ENCODE results near the gene CNOT6. TPM values are rescaled to one million over a fixed set of nuclear protein-coding genes. Genes with fewer than 3 reads are reported as not detected.
"Not testable (repeated sequence)": the region's sequence is repeated elsewhere in the genome, so short reads cannot be mapped to it uniquely, and the experiment has no call there.

Gene CNOT6
- total RNA-seq (7.5 and 20.3 TPM in 2 replicates), polyA plus RNA-seq (13.2 and 15.0 TPM in 2 replicates)

DNA sequence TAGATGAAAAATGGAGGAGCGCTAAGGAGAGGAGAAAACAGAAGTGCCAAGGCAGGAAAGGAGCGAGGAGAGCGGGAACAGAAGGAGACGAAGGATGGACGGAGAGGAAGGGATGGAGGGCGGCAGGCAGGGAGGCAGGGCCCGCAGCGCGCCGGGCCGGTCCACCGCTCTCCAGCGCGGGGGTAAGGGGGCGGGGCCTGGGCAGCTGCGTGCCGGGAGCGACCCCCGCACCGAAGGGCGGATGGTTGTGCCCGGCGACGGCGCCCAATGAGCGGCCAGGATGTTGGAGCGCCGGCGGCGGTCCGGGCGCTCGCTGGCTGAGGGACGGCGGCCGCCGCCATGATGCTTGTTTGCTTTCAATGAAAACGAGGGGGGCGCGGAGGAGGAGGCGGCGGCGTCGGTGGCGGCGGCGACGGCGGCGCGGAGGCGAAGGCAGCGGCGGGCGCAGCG, at the start of gene CNOT6:
Gene CNOT6 (plus strand): TSS at position 320 of the 450 bp plus-strand sequence. CDS start 34,898 bp downstream, outside the sequence.
- H3K36me3 ChIP-seq: no peaks in the 10 kb centered on the region
- no peaks in the 10 kb centered on the region for H3K9me3 ChIP-seq (ENCODE audit: low read depth)
- TF ChIP-seq, protein P1, sequence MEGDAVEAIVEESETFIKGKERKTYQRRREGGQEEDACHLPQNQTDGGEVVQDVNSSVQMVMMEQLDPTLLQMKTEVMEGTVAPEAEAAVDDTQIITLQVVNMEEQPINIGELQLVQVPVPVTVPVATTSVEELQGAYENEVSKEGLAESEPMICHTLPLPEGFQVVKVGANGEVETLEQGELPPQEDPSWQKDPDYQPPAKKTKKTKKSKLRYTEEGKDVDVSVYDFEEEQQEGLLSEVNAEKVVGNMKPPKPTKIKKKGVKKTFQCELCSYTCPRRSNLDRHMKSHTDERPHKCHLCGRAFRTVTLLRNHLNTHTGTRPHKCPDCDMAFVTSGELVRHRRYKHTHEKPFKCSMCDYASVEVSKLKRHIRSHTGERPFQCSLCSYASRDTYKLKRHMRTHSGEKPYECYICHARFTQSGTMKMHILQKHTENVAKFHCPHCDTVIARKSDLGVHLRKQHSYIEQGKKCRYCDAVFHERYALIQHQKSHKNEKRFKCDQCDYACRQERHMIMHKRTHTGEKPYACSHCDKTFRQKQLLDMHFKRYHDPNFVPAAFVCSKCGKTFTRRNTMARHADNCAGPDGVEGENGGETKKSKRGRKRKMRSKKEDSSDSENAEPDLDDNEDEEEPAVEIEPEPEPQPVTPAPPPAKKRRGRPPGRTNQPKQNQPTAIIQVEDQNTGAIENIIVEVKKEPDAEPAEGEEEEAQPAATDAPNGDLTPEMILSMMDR (IDR thresholded peaks at IDR 0.05; ENCODE audit: low read depth, low read length): no peak
- H3K4me1 ChIP-seq (ENCODE audit: low read depth): peaks cover 7% of the 10 kb centered on the region
- H3K27me3 ChIP-seq: no peaks in the 10 kb centered on the region
- DNase-seq (ENCODE audit: low read depth in 1 of 2, low spot score in 1 of 2): peak; percentile 95 to 98
- peak within 1 kb of the TSS; percentile 97 for H3K4me3 ChIP-seq
- H3K27ac ChIP-seq: peak within 1 kb of the TSS; percentile 100

DNA sequence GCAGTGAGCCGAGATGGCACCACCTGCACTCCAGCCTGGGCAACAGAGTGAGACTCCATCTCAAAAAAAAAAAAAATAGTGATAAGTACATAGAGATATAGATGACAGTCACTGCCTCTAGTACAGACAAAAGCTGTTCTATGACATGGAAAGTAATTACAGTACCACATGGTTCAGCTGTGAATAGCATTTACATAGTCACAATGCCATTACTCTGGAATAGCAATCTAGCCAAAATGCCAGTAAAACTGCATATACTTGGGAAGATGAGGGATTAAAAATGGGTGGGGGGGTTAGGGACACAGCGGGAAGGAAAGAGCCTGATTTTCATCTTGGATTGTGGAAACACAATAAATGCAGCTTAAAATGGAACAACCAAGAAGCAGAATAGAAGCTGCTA, 39.4 kb upstream of the CNOT6 start:
- Histone ChIP-seq H3K36me3 (no peaks in the 10 kb centered on the region), H3K4me1 (ENCODE audit: low read depth) (no peaks in the 10 kb centered on the region), H3K27me3 (no peaks in the 10 kb centered on the region), H3K9me3 (ENCODE audit: low read depth) (no peaks in the 10 kb centered on the region), H3K27ac (no peak overlapping the region), H3K4me3 (no peak overlapping the region)
- TF ChIP-seq, protein P1 (IDR thresholded peaks at IDR 0.05; ENCODE audit: low read depth, low read length): no peak
- DNase-seq (ENCODE audit: low read depth in 1 of 2, low spot score in 1 of 2): no peak

DNA sequence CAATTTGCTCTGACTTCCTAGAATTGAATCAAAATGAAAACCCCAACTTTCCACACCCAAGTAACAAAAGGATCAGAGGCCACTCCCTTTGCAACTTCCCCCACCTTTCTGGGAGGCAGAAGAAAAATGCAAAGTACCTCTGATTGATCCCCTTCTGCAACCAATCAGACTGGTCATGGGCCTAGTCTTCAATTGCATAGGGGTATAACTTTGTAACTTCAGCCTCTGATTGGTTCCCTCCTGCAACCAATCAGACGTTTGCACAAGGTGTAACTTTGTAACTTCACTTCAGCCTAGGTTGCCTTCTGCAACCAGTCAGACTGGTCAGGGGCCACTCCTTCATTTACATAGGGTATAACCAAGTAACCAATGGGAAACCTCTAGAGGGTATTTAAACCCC, 38.3 kb upstream of the CNOT6 start:
- no peak for DNase-seq (ENCODE audit: low read depth in 1 of 2, low spot score in 1 of 2)
- Histone ChIP-seq H3K27ac (no peak overlapping the region), H3K4me3 (no peak overlapping the region), H3K9me3 (ENCODE audit: low read depth) (no peaks in the 10 kb centered on the region), H3K27me3 (no peaks in the 10 kb centered on the region), H3K36me3 (no peaks in the 10 kb centered on the region), H3K4me1 (ENCODE audit: low read depth) (no peaks in the 10 kb centered on the region)
- TF ChIP-seq, protein P1 (IDR thresholded peaks at IDR 0.05; ENCODE audit: low read depth, low read length): no peak

DNA sequence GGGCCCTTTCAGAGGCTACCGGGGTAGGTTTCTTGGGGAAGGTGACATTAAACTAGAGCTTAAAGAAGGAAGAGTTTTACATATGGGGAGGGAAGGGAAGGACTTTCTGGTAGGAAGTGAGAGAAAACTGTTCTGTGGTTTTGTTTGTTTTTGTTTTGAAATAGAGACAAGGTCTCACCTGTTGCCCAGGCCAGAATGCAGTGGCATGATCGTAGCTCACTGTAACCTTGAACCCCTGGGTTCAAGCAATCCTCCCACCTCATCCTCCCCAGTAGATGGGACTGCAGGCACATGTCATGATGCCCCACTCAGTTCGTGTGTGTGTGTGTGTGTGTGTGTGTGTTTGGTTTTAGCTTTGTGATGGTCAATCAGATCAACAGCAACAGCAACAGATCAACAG, 37.4 kb upstream of the CNOT6 start:
- H3K4me3 ChIP-seq: no peak overlapping the region
- H3K36me3 ChIP-seq: no peaks in the 10 kb centered on the region
- H3K27ac ChIP-seq: no peak overlapping the region
- no peaks in the 10 kb centered on the region for H3K27me3 ChIP-seq
- TF ChIP-seq, protein P1 (IDR thresholded peaks at IDR 0.05; ENCODE audit: low read depth, low read length): no peak
- no peaks in the 10 kb centered on the region for H3K9me3 ChIP-seq (ENCODE audit: low read depth)
- H3K4me1 ChIP-seq (ENCODE audit: low read depth): no peaks in the 10 kb centered on the region
- DNase-seq (ENCODE audit: low read depth in 1 of 2, low spot score in 1 of 2): no peak

DNA sequence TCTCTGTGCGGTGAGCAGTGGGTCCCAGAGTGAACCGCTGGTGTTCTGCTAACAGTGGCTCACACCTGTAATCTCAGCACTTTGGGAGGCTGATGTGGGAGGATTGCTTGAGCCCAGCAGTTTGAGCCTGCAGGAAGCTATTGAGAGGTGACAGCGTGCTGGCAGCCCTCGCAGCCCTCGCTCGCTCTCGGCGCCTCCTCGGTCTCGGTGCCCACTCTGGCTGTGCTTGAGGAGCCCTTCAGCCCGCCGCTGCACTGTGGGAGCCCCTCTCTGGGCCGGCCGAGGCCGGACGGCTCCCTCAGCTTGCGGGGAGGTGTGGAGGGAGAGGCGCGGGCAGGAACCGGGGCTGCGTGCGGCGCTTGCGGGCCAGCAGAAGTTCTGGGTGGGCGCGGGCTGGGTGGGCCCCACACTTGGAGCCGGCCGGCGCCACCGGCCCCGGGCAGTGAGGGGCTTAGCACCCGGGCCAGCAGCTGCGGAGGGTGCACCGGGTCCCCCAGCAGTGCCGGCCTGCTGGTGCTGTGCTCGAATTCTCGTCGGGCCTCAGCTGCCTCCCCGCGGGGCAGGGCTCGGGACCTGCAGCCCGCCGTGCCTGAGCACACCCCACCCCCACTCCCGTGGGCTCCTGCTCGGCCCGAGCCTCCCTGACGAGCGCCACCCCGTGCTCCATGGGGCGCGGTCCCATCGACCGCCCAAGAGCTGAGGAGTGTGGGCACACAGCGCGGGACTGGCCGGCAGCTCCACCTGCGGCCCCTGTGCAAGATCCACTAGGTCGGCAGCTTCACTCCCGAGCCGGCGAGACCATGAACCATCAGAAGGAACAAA, 35.1 kb upstream of the CNOT6 start:
- H3K36me3 ChIP-seq; DNase-seq (ENCODE audit: low read depth in 1 of 2, low spot score in 1 of 2); H3K9me3 ChIP-seq (ENCODE audit: low read depth); H3K4me3 ChIP-seq; H3K4me1 ChIP-seq (ENCODE audit: low read depth); H3K27me3 ChIP-seq; H3K27ac ChIP-seq: not testable (repeated sequence)

DNA sequence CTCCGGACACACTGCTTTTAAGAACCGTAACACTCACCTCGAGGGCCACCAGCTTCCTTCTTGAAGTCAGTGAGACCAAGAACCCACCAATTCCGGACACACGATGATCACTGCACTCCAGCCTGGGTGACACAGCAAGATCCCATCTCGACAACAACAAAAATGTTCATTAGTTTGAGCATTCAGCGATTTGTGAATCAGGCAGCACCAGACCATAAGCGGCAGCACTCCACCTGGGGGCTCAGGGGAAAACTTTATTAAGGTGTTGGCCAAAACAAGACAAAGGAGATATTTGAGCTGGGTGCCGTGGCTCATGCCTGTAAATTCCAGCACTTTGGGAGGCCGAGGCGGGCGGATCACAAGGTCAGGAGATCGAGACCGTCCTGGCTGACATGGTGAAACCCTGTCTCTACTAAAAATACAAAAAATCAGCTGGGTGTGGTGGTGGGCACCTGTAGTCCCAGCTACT, 34.5 kb upstream of the CNOT6 start:
- not testable (repeated sequence) for H3K4me1 ChIP-seq (ENCODE audit: low read depth); H3K27ac ChIP-seq; H3K36me3 ChIP-seq; H3K27me3 ChIP-seq; H3K4me3 ChIP-seq; H3K9me3 ChIP-seq (ENCODE audit: low read depth); DNase-seq (ENCODE audit: low read depth in 1 of 2, low spot score in 1 of 2)
